Glomerular visceral epithelial cell (primary cell): ENCODE data around the gene SRRM4.
"Not testable (repeated sequence)": the region's sequence is repeated elsewhere in the genome, so short reads cannot be mapped to it uniquely, and the experiment has no call there.

Source experiments
- DNase-seq: peaks from one replicate; pipeline ENCODE4 v3.0.0-alpha.2; 2016; ENCODE audit errors: extremely low spot score

Gene SRRM4

GRCh38 chr12:118981285-118982211 lies at the start of gene SRRM4:
Gene SRRM4 (plus strand): TSS chr12:118981541. CDS start chr12:118981883, 342 bp downstream.
- DNase-seq: no peak

- no peak for DNase-seq
These were observed 35.1 kb upstream of the SRRM4 start for GRCh38 chr12:118946256-118946655.

GRCh38 chr12:118958520-118958919 lies 22.8 kb upstream of the SRRM4 start:
- no peak for DNase-seq

- DNase-seq: no peak
These were observed 22.0 kb upstream of the SRRM4 start for GRCh38 chr12:118959348-118959747.

- DNase-seq: no peak
These were observed 21.3 kb upstream of the SRRM4 start for GRCh38 chr12:118959985-118960560.

- DNase-seq: no peak
These were observed 20.5 kb upstream of the SRRM4 start for GRCh38 chr12:118960865-118961264.

GRCh38 chr12:118964988-118965387 lies 16.4 kb upstream of the SRRM4 start:
- DNase-seq: no peak

- no peak for DNase-seq
These were observed 10.5 kb upstream of the SRRM4 start for GRCh38 chr12:118970856-118971255.

GRCh38 chr12:118972982-118973381 lies 8.4 kb upstream of the SRRM4 start:
- DNase-seq: no peak

- no peak for DNase-seq
These were observed 1.5 kb upstream of the SRRM4 start for GRCh38 chr12:118979763-118980406.

GRCh38 chr12:118980407-118981014 lies 830 bp upstream of the SRRM4 start:
- DNase-seq: no peak

GRCh38 chr12:118982302-118982701 lies 961 bp downstream of the SRRM4 start:
- DNase-seq: no peak

- no peak for DNase-seq
These were observed 1.8 kb downstream of the SRRM4 start for GRCh38 chr12:118982984-118983761.

- no peak for DNase-seq
These were observed 3.0 kb downstream of the SRRM4 start for GRCh38 chr12:118984161-118984943.

- no peak for DNase-seq
These were observed 4.7 kb downstream of the SRRM4 start for GRCh38 chr12:118986050-118986449.

- no peak for DNase-seq
These were observed 17.8 kb downstream of the SRRM4 start for GRCh38 chr12:118999107-118999506.

GRCh38 chr12:119005085-119005484 lies 23.7 kb downstream of the SRRM4 start:
- DNase-seq: no peak

- no peak for DNase-seq
These were observed 24.6 kb downstream of the SRRM4 start for GRCh38 chr12:119005913-119006312.

- DNase-seq: no peak
These were observed 25.4 kb downstream of the SRRM4 start for GRCh38 chr12:119006746-119007145.

- not testable (repeated sequence) for DNase-seq
These were observed 26.9 kb downstream of the SRRM4 start for GRCh38 chr12:119008273-119008672.
